Naive B cell (primary cell): ENCODE measurements around the gene MRPS21. TPM values are rescaled to one million over a fixed set of nuclear protein-coding genes. Genes with fewer than 3 reads are reported as not detected.

ENCODE experiments used
- polyA plus RNA-seq, 6 donors: library from polyadenylated mRNA; unstranded; fragments of 300-500 nt; fragmentation: Illumina TruSeq; gene quantifications; one replicate each; pipeline ENCODE4 v1.2.3, GENCODE V29; 2021; ENCODE audit warnings: low read depth in 6 of 6

MRPS21 gene
- polyA plus RNA-seq, 6 donors from 2014 or later: 62.4 to 93.0 (median 82.4) TPM

Other genes with a start within 250 kb of the MRPS21 start
- 10 to 100 TPM; 20.8 to 35.5 (median 26.9) TPM for gene VPS45, start 226.1 kb upstream of the MRPS21 start, polyA plus RNA-seq
- 10 to 100 TPM; 64.9 to 97.5 (median 84.0) TPM for gene PLEKHO1, start 143.9 kb upstream of the MRPS21 start, polyA plus RNA-seq
- 10 to 100 TPM; 44.7 to 67.8 (median 49.8) TPM for gene ANP32E, start 57.7 kb upstream of the MRPS21 start, polyA plus RNA-seq
- 1 to 10 TPM in 3 of 6 donors, under 1 TPM in 3; 0.76 to 1.8 (median 1.0) TPM for gene CA14, start 36.1 kb upstream of the MRPS21 start, polyA plus RNA-seq
- 100 to 1,000 TPM in 2 of 6 donors, 10 to 100 TPM in 4; 81.7 to 106 (median 91.3) TPM for gene APH1A, start 24.8 kb upstream of the MRPS21 start, polyA plus RNA-seq
- gene C1orf54, start 21.1 kb upstream of the MRPS21 start, polyA plus RNA-seq: 1 to 10 TPM; 1.0 to 3.8 (median 2.0) TPM
- under 1 TPM in 1 of 6 donors, not detected in 5; 0.22 TPM for gene CIART, start 11.3 kb upstream of the MRPS21 start, polyA plus RNA-seq
- 10 to 100 TPM; 13.0 to 38.7 (median 14.6) TPM for gene PRPF3, start 27.7 kb downstream of the MRPS21 start, polyA plus RNA-seq
- 10 to 100 TPM in 5 of 6 donors, 1 to 10 TPM in 1; 2.6 to 49.9 (median 28.6) TPM for gene RPRD2, start 70.3 kb downstream of the MRPS21 start, polyA plus RNA-seq
- gene TARS2, start 193.6 kb downstream of the MRPS21 start, polyA plus RNA-seq: 10 to 100 TPM; 31.7 to 49.6 (median 37.4) TPM
- not detected for gene ECM1, start 214.2 kb downstream of the MRPS21 start, polyA plus RNA-seq
- 1 to 10 TPM in 3 of 6 donors, under 1 TPM in 1, not detected in 2; 0.68 to 2.6 (median 1.3) TPM for gene FALEC, start 221.9 kb downstream of the MRPS21 start, polyA plus RNA-seq